HepG2 (cell line): ENCODE results near the gene GSTK1. TPM values are rescaled to one million over a fixed set of nuclear protein-coding genes. Genes with fewer than 3 reads are reported as not detected.
"Not testable (repeated sequence)": the region's sequence is repeated elsewhere in the genome, so short reads cannot be mapped to it uniquely, and the experiment has no call there.

Experiments
- ATAC-seq: fragments of 200-7000 bp; cut with Tn5 transposase; 3 replicates; pipeline ENCODE4 v1.9.1; 2020; ENCODE audit warnings: mild to moderate bottlenecking, moderate library complexity
- BruUV-seq: library from RNA; stranded (reverse); fragments of 400-500 nt; replicated peaks from 2 replicates; lab custom pipeline; 2021; lab: Mats Ljungman, UMichigan
- CTCF ChIA-PET: fragments of 300-600 bp; formaldehyde crosslinking; extraction: SDS; loops from one replicate; lab custom pipeline; 2021; ENCODE audit warnings: low total read pairs, inconsistent platforms, low intra/inter-chr PET ratio; lab: Yijun Ruan, JAX
- POLR2A ChIA-PET: fragments of 350-600 bp; sonication (Branson Sonifier 250); formaldehyde crosslinking; loops from one replicate; lab custom pipeline; 2020; ENCODE audit warnings: antibody characterized with exemption, inconsistent platforms; lab: Yijun Ruan, JAX
- DNase-seq: peaks from one replicate; pipeline ENCODE4 v3.0.0-alpha.2; 2015; ENCODE audit warnings: low spot score
- FAIRE-seq: peaks from 3 replicates; lab custom pipeline; 2011; peaks lifted over from hg19 to GRCh38; lab: Jason Lieb, UNC
- H2AFZ ChIP-seq: one replicate; pipeline ENCODE4 v1.6.1; 2011; ENCODE audit warnings: low read length, inconsistent platforms
- H3K27ac ChIP-seq: fragments of 300-600 bp; 3 replicates; pipeline ENCODE4 v1.8.0; 2011; ENCODE audit warnings: mixed run types, mild to moderate bottlenecking, mixed read lengths, low read length, inconsistent platforms; ENCODE audit not compliant: insufficient read depth; ENCODE audit errors: extremely low read length
- H3K27me3 ChIP-seq, 2 experiments: fragments of 200-600 bp in 1 of 2; 2 replicates in 1 of 2; 3 replicates in 1 of 2; pipeline versions ENCODE4 v1.6.0 to v1.8.0; 2011; ENCODE audit warnings: low read length in 2 of 2, mild to moderate bottlenecking in 2 of 2, moderate library complexity in 2 of 2, inconsistent platforms in 1 of 2; ENCODE audit not compliant: insufficient read depth in 2 of 2, control insufficient read depth in 1 of 2
- H3K36me3 ChIP-seq, 2 experiments: fragments of 200-600 bp in 1 of 2; replicated peaks in 1 of 2; 2 replicates in 1 of 2; 3 replicates in 1 of 2; pipeline versions ENCODE4 v1.5.1 to v1.8.0; 2011; ENCODE audit warnings: low read length in 2 of 2, inconsistent platforms in 1 of 2; ENCODE audit not compliant: insufficient read depth in 2 of 2, control insufficient read depth in 1 of 2
- H3K4me1 ChIP-seq: 2 replicates; pipeline ENCODE4 v1.5.1; 2012; ENCODE audit warnings: low read length, inconsistent platforms; ENCODE audit not compliant: insufficient read depth
- H3K4me2 ChIP-seq: 2 replicates; pipeline ENCODE4 v1.6.0; 2011; ENCODE audit warnings: low read depth, low read length, inconsistent platforms
- H3K4me3 ChIP-seq, 3 experiments: fragments of 200-600 bp in 1 of 3; sonication (generic), shearing (Covaris generic) in 1 of 3; replicated peaks in 1 of 3; 2 replicates each; pipeline ENCODE4 v1.5.1; 2011 to 2016; ENCODE audit warnings: low read length in 3 of 3, inconsistent platforms in 2 of 3, low read depth in 2 of 3, mild to moderate bottlenecking in 2 of 3, control low read depth in 1 of 3, mixed read lengths in 1 of 3; ENCODE audit not compliant: insufficient read depth in 1 of 3
- H3K79me2 ChIP-seq: one replicate; pipeline ENCODE4 v1.6.1; 2011; ENCODE audit warnings: low read length, inconsistent platforms; ENCODE audit not compliant: insufficient read depth
- H3K9ac ChIP-seq: 2 replicates; pipeline ENCODE4 v1.6.0; 2011; ENCODE audit warnings: mild to moderate bottlenecking, low read depth, low read length, inconsistent platforms; ENCODE audit not compliant: insufficient read depth
- H3K9me3 ChIP-seq: 2 replicates; pipeline ENCODE4 v1.5.1; 2012; ENCODE audit warnings: mild to moderate bottlenecking, low read length
- H4K20me1 ChIP-seq: 2 replicates; pipeline ENCODE4 v1.6.0; 2011; ENCODE audit warnings: inconsistent platforms, mild to moderate bottlenecking, low read length, moderate library complexity; ENCODE audit not compliant: insufficient read depth
- BORCS8-MEF2B ChIP-seq: sonication (generic); formaldehyde crosslinking; IDR thresholded peaks from 2 replicates; pipeline ENCODE4 v1.8.0; 2022; ENCODE audit warnings: mild to moderate bottlenecking, missing genetic modification reagents
- GATA4 ChIP-seq: sonication (generic); IDR thresholded peaks from 2 replicates; pipeline ENCODE4 v1.6.1; 2016; ENCODE audit warnings: antibody characterized with exemption, low read depth, borderline replicate concordance
- MBD4 ChIP-seq: IDR thresholded peaks from 2 replicates; pipeline ENCODE4 v1.6.1; 2012; ENCODE audit warnings: low read length, inconsistent platforms, borderline replicate concordance
- NFATC3 ChIP-seq: sonication (generic); formaldehyde crosslinking; IDR thresholded peaks from 2 replicates; pipeline ENCODE4 v1.5.1; 2020; ENCODE audit warnings: mild to moderate bottlenecking, missing genetic modification reagents
- NFKB2 ChIP-seq: sonication (generic); formaldehyde crosslinking; IDR thresholded peaks from 2 replicates; pipeline ENCODE4 v1.4.0; 2020; ENCODE audit warnings: missing genetic modification reagents, borderline replicate concordance
- SP5 ChIP-seq: IDR thresholded peaks from 2 replicates; pipeline ENCODE4 v1.6.1; 2016; ENCODE audit warnings: low read depth, borderline replicate concordance
- TEAD2 ChIP-seq: sonication (generic); formaldehyde crosslinking; IDR thresholded peaks from 2 replicates; pipeline ENCODE4 v1.9.0; 2021; ENCODE audit warnings: missing genetic modification reagents
- ZBTB38 ChIP-seq: sonication (generic); formaldehyde crosslinking; IDR thresholded peaks from 2 replicates; pipeline ENCODE4 v1.5.1; 2020; ENCODE audit warnings: mild to moderate bottlenecking, missing genetic modification reagents
- ZNF101 ChIP-seq: sonication (generic); formaldehyde crosslinking; IDR thresholded peaks from 2 replicates; pipeline ENCODE4 v1.4.0; 2020; ENCODE audit warnings: mild to moderate bottlenecking, low read depth, missing genetic modification reagents, borderline replicate concordance
- ZNF282 ChIP-seq: fragments of 450-650 bp; IDR thresholded peaks from 2 replicates; pipeline ENCODE4 v1.6.1; 2018; ENCODE audit not compliant: partially characterized antibody
- ZNF329 ChIP-seq: sonication (generic); formaldehyde crosslinking; IDR thresholded peaks from 2 replicates; pipeline ENCODE4 v1.9.0; 2021; ENCODE audit warnings: low read depth, mild to moderate bottlenecking, missing genetic modification reagents
- ZNF672 ChIP-seq: sonication (generic); formaldehyde crosslinking; IDR thresholded peaks from 2 replicates; pipeline ENCODE4 v1.8.1; 2022; ENCODE audit warnings: missing genetic modification reagents
- ZNF724P ChIP-seq: sonication (generic); formaldehyde crosslinking; IDR thresholded peaks from 2 replicates; pipeline ENCODE4 v1.8.0; 2022; ENCODE audit warnings: missing genetic modification reagents, borderline replicate concordance
- ZNF83 ChIP-seq: sonication (generic); formaldehyde crosslinking; IDR thresholded peaks from 2 replicates; pipeline ENCODE4 v1.4.0; 2020; ENCODE audit warnings: missing genetic modification reagents, mild to moderate bottlenecking, borderline replicate concordance
- WGBS: methylation state at CpG from one replicate; pipeline ENCODE4 v1.1.6; 2017; ENCODE audit warnings: low lambda C conversion rate; 5-methylcytosine and 5-hydroxymethylcytosine counted together
- in situ Hi-C: cut with HindIII; loops from 2 replicates; pipeline ENCODE4 v1.10.0; 2017; ENCODE audit warnings: low pct_unique_long_range_greater_than_20kb; ENCODE audit not compliant: extremely low pct_ligation_motif_present
- intact Hi-C: fragments of 100-400 bp; cut with micrococcal nuclease; formaldehyde crosslinking; loops from one replicate; pipeline ENCODE4 v1.10.0; 2022; ENCODE audit not compliant: unreplicated experiment
- polyA plus RNA-seq, 8 experiments: library from polyadenylated mRNA; depleted of rRNA in 3 of 8; stranded (reverse) in 7 of 8; unstranded in 1 of 8; fragments of >200 nt; fragmentation: Illumina TruSeq in 4 of 8; extraction: Trizol in 4 of 8; gene quantifications; 2 replicates each; pipeline versions ENCODE4 v1.2.1 to v1.2.3, GENCODE V29; 2011 to 2016; ENCODE audit warnings: low read depth in 4 of 8, missing spikeins in 1 of 8, mixed read lengths in 1 of 8; ENCODE audit not compliant: insufficient read depth in 1 of 8
- total RNA-seq, 5 experiments: library from RNA; depleted of rRNA; stranded (reverse); fragments of >200 nt; fragmentation: Illumina TruSeq; extraction: Trizol; gene quantifications; 2 replicates each; pipeline ENCODE4 v1.2.3, GENCODE V29; 2016; ENCODE audit warnings: low read depth in 1 of 5
- TF ChIP-seq, protein P1 (sequence below): sonication (generic); formaldehyde crosslinking; IDR thresholded peaks from 2 replicates; pipeline ENCODE4 v1.8.0; 2022; ENCODE audit warnings: missing genetic modification reagents, mild to moderate bottlenecking, borderline replicate concordance
- TF ChIP-seq, protein P2 (sequence below): sonication (generic); formaldehyde crosslinking; conservative IDR thresholded peaks from 2 replicates; pipeline ENCODE4 v1.4.0; 2020; ENCODE audit warnings: missing genetic modification reagents

Gene GSTK1
- total and polyA plus RNA-seq, 2 of the 13 experiments (the other 11 are each of a cell fraction or from before 2014, with no cell fraction given) = 64.6 to 92.1 TPM

DNA sequence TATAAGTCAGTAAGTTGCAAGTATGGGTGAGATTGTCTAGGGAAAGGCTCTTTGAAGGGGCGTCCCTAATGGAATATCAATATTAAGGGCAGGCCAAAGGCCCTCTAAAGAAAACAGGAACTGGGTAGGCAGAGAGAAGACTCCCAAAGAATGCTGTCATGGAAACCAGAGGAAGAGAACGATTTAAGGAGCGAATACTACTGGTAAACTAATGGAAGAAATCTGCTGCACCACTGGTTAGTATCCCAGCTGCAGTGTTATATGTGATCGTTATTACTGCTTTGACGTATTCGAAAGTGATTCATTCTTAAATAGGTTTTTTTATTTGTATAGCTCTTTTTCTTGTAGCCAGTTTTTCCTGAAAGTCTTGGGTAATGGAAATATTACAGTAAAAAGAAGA lies 26.2 kb downstream of the GSTK1 start (continued):
- TF ChIP-seq ZNF101 (CRISPR knock-in tag) (no peak), MBD4 (no peak), ZNF83 (no peak)

DNA sequence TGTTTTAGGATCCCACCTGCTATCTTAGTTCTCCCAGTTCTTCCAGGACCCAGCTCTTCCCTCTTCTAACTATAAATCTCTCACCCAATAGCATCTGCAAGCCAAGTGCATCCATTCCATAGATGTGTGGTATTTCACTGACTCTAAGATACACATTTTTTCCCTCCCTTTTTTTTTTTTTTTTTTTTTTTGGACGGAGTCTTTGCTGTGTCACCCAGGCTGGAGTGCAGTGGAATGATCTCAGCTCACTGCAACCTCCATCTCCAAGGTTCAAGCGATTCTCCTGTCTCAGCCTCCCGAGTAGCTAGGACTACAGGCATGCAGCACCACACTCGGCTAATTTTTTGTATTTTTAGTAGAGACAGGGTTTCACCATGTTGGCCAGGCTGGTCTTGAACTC lies 26.6 kb downstream of the GSTK1 start:
- CTCF ChIA-PET = interaction anchor here (3.1 kb wide), 1 partner anchor 49 kb away, joined by 7 read pairs; no protein-coding TSS in a partner anchor
- H2AFZ ChIP-seq, BruUV-seq, H3K9me3 ChIP-seq, H3K27me3 ChIP-seq, DNase-seq, H4K20me1 ChIP-seq, FAIRE-seq, ATAC-seq, H3K27ac ChIP-seq, in situ Hi-C loops: not testable (repeated sequence)
- H3K79me2 ChIP-seq = peaks cover 26% of the 10 kb centered on the region
- peak overlapping the region in 2 of 3 experiments; percentile 79 to 80; a peak in 2 of 6 replicates for H3K4me3 ChIP-seq
- H3K9ac ChIP-seq = peak overlapping the region; percentile 83; the same call in 1 of the 2 replicates
- H3K4me2 ChIP-seq = peak overlapping the region; percentile 96
- POLR2A ChIA-PET = interaction anchor here (1.1 kb wide), 1 partner anchor 27 kb away, joined by 4 read pairs; the partner anchor contains the start of gene GSTK1
- H3K4me1 ChIP-seq = peaks cover 52% of the 10 kb centered on the region
- intact Hi-C loops = loop anchor here (1.0 kb wide), 1 partner anchor 15 kb away; no protein-coding TSS in a partner anchor
- 88% methylated on average over 4 of the region's 4 CpGs for WGBS
- H3K36me3 ChIP-seq = peaks cover 11 to 32% of the 10 kb centered on the region in 2 experiments

DNA sequence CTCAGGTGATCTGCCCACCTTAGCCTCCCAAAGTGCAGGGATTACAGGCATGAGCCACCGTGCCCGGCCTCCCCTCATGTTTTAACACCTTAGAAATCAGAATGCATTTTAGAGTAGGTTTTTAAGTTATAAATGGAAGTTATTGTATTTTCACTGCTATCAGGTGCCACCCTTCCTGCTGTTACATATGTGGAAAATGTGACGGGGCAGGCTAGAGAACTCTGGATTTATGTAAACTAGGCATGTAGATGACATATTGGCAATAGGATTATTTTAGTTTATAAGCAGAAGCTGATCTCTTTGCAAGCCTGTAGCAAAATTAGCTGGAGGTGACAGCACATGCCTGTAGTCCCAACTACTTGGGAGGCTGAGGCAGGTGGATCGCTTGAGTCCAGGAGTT lies 27.1 kb downstream of the GSTK1 start:
- H3K4me1 ChIP-seq = peaks cover 50% of the 10 kb centered on the region
- H3K9ac ChIP-seq = no peak overlapping the region
- DNase-seq (no peak), FAIRE-seq (no peak), ATAC-seq (no peak)
- H3K27ac ChIP-seq = no peak overlapping the region
- peak overlapping the region; percentile 96 for H3K4me2 ChIP-seq
- no peaks in the 10 kb centered on the region for H4K20me1 ChIP-seq
- CTCF ChIA-PET = interaction anchor here (3.1 kb wide), 1 partner anchor 50 kb away, joined by 7 read pairs; no protein-coding TSS in a partner anchor
- no peak overlapping the region for H2AFZ ChIP-seq
- intact Hi-C loops = no loop called here
- BruUV-seq = no TSS peak
- POLR2A ChIA-PET = interaction anchor here (1.1 kb wide), 1 partner anchor 27 kb away, joined by 4 read pairs; the partner anchor contains the start of gene GSTK1
- H3K4me3 ChIP-seq = peak overlapping the region in 1 of 3 experiments; percentile 10; a peak in 1 of 6 replicates
- H3K79me2 ChIP-seq = peaks cover 26% of the 10 kb centered on the region
- no peaks in the 10 kb centered on the region for H3K9me3 ChIP-seq
- H3K36me3 ChIP-seq = peaks cover 13 to 36% of the 10 kb centered on the region in 2 experiments
- WGBS = 88% methylated on average over 4 of the region's 4 CpGs
- no peaks in the 10 kb centered on the region; a peak in 1 of 5 replicates for H3K27me3 ChIP-seq
- in situ Hi-C loops = no loop called here
- TF ChIP-seq ZNF282 (no peak), ZNF329 (CRISPR knock-in tag) (no peak), NFATC3 (CRISPR knock-in tag) (no peak), ZBTB38 (no peak), SP5 (no peak), NFKB2 (CRISPR knock-in tag) (no peak), ZNF672 (CRISPR knock-in tag) (no peak), GATA4 (no peak), TEAD2 (CRISPR knock-in tag) (no peak), BORCS8-MEF2B (no peak), ZNF724P (no peak)
- TF ChIP-seq, protein P1, sequence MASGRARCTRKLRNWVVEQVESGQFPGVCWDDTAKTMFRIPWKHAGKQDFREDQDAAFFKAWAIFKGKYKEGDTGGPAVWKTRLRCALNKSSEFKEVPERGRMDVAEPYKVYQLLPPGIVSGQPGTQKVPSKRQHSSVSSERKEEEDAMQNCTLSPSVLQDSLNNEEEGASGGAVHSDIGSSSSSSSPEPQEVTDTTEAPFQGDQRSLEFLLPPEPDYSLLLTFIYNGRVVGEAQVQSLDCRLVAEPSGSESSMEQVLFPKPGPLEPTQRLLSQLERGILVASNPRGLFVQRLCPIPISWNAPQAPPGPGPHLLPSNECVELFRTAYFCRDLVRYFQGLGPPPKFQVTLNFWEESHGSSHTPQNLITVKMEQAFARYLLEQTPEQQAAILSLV (CRISPR knock-in tag) = no peak
- TF ChIP-seq, protein P2, sequence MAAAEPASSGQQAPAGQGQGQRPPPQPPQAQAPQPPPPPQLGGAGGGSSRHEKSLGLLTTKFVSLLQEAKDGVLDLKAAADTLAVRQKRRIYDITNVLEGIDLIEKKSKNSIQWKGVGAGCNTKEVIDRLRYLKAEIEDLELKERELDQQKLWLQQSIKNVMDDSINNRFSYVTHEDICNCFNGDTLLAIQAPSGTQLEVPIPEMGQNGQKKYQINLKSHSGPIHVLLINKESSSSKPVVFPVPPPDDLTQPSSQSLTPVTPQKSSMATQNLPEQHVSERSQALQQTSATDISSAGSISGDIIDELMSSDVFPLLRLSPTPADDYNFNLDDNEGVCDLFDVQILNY (CRISPR knock-in tag) = no peak
